SK-N-SH treated with all-trans-retinoic acid at 6 μM for 48 hours (cell line): ENCODE results near the gene GDF7.

Experiments
- ATAC-seq: fragments of 200-7000 bp; cut with Tn5 transposase; 3 replicates; pipeline ENCODE4 v1.9.1; 2020; ENCODE audit warnings: mild to moderate bottlenecking, moderate library complexity
- ARNTL ChIP-seq: fragments of 450-650 bp; formaldehyde crosslinking; IDR thresholded peaks from 2 replicates; pipeline ENCODE4 v1.5.0; 2020; ENCODE audit warnings: low read depth, mild to moderate bottlenecking, moderate library complexity, borderline replicate concordance
- BACH2 ChIP-seq: fragments of 250-450 bp; sonication (Bioruptor Pico); IDR thresholded peaks from 2 replicates; pipeline ENCODE4 v1.9.0; 2021; ENCODE audit warnings: mild to moderate bottlenecking, borderline replicate concordance
- CSDC2 ChIP-seq: fragments of 250-450 bp; sonication (Bioruptor Pico); IDR thresholded peaks from 2 replicates; pipeline ENCODE4 v1.5.0; 2020; ENCODE audit warnings: mild to moderate bottlenecking, moderate library complexity
- ESRRG ChIP-seq: fragments of 250-450 bp; sonication (Bioruptor Pico); IDR thresholded peaks from 2 replicates; pipeline ENCODE4 v1.6.1; 2021; ENCODE audit warnings: mild to moderate bottlenecking
- GLIS3 ChIP-seq: fragments of 250-450 bp; sonication (Bioruptor Pico); IDR thresholded peaks from 2 replicates; pipeline ENCODE4 v1.5.0; 2020; ENCODE audit warnings: mild to moderate bottlenecking, moderate library complexity
- ISL1 ChIP-seq: fragments of 250-450 bp; sonication (Bioruptor Pico); IDR thresholded peaks from 2 replicates; pipeline ENCODE4 v2.1.2; 2022; ENCODE audit warnings: mild to moderate bottlenecking, moderate library complexity
- OSR1 ChIP-seq: fragments of 250-450 bp; sonication (Bioruptor Pico); IDR thresholded peaks from 2 replicates; pipeline ENCODE4 v1.8.0; 2022; ENCODE audit warnings: moderate library complexity, mild to moderate bottlenecking, inconsistent platforms
- RARB ChIP-seq: fragments of 250-450 bp; sonication (Bioruptor Pico); IDR thresholded peaks from 2 replicates; pipeline ENCODE4 v1.8.0; 2021; ENCODE audit warnings: mild to moderate bottlenecking, moderate library complexity
- TCF4 ChIP-seq: fragments of 250-450 bp; sonication (Bioruptor Pico); IDR thresholded peaks from 2 replicates; pipeline ENCODE4 v1.8.0; 2021; ENCODE audit warnings: mild to moderate bottlenecking, moderate library complexity, borderline replicate concordance
- TOX ChIP-seq: fragments of 250-450 bp; sonication (Bioruptor Pico); IDR thresholded peaks from 2 replicates; pipeline ENCODE4 v1.8.0; 2021; ENCODE audit warnings: mild to moderate bottlenecking, moderate library complexity, borderline replicate concordance
- ZC3H10 ChIP-seq: fragments of 250-450 bp; sonication (Bioruptor Pico); IDR thresholded peaks from 2 replicates; pipeline ENCODE4 v1.5.1; 2021; ENCODE audit warnings: mild to moderate bottlenecking, moderate library complexity
- ZFP3 ChIP-seq: fragments of 250-450 bp; sonication (Bioruptor Pico); IDR thresholded peaks from 2 replicates; pipeline ENCODE4 v1.5.0; 2020; ENCODE audit warnings: mild to moderate bottlenecking, moderate library complexity
- ZNF565 ChIP-seq: fragments of 450-650 bp; formaldehyde crosslinking; conservative IDR thresholded peaks from 2 replicates; pipeline ENCODE4 v1.5.0; 2020; ENCODE audit warnings: low read depth, mild to moderate bottlenecking, moderate library complexity
- TF ChIP-seq, protein P1 (sequence below): fragments of 250-450 bp; sonication (Bioruptor Pico); IDR thresholded peaks from 2 replicates; pipeline ENCODE4 v1.5.1; 2021; ENCODE audit warnings: mild to moderate bottlenecking, moderate library complexity
- TF ChIP-seq, protein P2 (sequence below): fragments of 250-450 bp; sonication (Bioruptor Pico); IDR thresholded peaks from 2 replicates; pipeline ENCODE4 v1.5.1; 2020; ENCODE audit warnings: low read depth, mild to moderate bottlenecking, moderate library complexity
- TF ChIP-seq, protein P3 (sequence below): fragments of 250-450 bp; sonication (Bioruptor Pico); IDR thresholded peaks from 2 replicates; pipeline ENCODE4 v1.5.0; 2020; ENCODE audit warnings: mild to moderate bottlenecking, moderate library complexity
- TF ChIP-seq, protein P4 (sequence below): fragments of 250-450 bp; sonication (Bioruptor Pico); IDR thresholded peaks from 2 replicates; pipeline ENCODE4 v1.8.0; 2021; ENCODE audit warnings: low read depth, mild to moderate bottlenecking, moderate library complexity, borderline replicate concordance
- TF ChIP-seq, protein P5 (sequence below): fragments of 250-450 bp; sonication (Bioruptor Pico); IDR thresholded peaks from 2 replicates; pipeline ENCODE4 v1.8.0; 2020; ENCODE audit warnings: mild to moderate bottlenecking, moderate library complexity, borderline replicate concordance

Gene GDF7

DNA sequence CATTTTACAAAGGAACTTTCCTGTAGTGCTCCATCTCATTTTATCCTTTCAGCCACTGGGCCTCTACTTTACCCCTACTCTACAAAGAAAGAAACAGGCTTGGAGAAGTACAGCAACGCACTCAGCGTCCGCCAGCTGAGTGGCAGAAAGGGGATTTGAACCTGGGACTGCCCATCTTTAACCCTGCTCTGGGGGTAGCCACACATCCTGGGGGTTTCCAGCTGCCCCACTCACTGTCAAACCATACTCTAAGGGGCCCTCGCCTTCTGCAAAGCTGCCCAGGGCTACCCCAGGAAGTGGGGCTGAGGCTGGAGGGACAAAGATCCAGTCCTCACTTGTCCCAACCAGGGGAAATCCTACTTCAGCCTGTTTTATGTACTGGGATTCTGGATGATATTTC, 33.9 kb upstream of the GDF7 start:
- TF ChIP-seq, protein P1, sequence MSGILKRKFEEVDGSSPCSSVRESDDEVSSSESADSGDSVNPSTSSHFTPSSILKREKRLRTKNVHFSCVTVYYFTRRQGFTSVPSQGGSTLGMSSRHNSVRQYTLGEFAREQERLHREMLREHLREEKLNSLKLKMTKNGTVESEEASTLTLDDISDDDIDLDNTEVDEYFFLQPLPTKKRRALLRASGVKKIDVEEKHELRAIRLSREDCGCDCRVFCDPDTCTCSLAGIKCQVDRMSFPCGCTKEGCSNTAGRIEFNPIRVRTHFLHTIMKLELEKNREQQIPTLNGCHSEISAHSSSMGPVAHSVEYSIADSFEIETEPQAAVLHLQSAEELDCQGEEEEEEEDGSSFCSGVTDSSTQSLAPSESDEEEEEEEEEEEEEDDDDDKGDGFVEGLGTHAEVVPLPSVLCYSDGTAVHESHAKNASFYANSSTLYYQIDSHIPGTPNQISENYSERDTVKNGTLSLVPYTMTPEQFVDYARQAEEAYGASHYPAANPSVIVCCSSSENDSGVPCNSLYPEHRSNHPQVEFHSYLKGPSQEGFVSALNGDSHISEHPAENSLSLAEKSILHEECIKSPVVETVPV, result no peak
- TF ChIP-seq ARNTL (CRISPR knock-in tag), result no peak
- TF ChIP-seq, protein P2, sequence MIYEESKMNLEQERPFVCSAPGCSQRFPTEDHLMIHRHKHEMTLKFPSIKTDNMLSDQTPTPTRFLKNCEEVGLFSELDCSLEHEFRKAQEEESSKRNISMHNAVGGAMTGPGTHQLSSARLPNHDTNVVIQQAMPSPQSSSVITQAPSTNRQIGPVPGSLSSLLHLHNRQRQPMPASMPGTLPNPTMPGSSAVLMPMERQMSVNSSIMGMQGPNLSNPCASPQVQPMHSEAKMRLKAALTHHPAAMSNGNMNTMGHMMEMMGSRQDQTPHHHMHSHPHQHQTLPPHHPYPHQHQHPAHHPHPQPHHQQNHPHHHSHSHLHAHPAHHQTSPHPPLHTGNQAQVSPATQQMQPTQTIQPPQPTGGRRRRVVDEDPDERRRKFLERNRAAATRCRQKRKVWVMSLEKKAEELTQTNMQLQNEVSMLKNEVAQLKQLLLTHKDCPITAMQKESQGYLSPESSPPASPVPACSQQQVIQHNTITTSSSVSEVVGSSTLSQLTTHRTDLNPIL (CRISPR knock-in tag), result no peak
- TF ChIP-seq, protein P3, sequence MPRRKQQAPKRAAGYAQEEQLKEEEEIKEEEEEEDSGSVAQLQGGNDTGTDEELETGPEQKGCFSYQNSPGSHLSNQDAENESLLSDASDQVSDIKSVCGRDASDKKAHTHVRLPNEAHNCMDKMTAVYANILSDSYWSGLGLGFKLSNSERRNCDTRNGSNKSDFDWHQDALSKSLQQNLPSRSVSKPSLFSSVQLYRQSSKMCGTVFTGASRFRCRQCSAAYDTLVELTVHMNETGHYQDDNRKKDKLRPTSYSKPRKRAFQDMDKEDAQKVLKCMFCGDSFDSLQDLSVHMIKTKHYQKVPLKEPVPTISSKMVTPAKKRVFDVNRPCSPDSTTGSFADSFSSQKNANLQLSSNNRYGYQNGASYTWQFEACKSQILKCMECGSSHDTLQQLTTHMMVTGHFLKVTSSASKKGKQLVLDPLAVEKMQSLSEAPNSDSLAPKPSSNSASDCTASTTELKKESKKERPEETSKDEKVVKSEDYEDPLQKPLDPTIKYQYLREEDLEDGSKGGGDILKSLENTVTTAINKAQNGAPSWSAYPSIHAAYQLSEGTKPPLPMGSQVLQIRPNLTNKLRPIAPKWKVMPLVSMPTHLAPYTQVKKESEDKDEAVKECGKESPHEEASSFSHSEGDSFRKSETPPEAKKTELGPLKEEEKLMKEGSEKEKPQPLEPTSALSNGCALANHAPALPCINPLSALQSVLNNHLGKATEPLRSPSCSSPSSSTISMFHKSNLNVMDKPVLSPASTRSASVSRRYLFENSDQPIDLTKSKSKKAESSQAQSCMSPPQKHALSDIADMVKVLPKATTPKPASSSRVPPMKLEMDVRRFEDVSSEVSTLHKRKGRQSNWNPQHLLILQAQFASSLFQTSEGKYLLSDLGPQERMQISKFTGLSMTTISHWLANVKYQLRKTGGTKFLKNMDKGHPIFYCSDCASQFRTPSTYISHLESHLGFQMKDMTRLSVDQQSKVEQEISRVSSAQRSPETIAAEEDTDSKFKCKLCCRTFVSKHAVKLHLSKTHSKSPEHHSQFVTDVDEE, result no peak
- TF ChIP-seq ZNF565 (CRISPR knock-in tag), result no peak
- ATAC-seq, result no peak

DNA sequence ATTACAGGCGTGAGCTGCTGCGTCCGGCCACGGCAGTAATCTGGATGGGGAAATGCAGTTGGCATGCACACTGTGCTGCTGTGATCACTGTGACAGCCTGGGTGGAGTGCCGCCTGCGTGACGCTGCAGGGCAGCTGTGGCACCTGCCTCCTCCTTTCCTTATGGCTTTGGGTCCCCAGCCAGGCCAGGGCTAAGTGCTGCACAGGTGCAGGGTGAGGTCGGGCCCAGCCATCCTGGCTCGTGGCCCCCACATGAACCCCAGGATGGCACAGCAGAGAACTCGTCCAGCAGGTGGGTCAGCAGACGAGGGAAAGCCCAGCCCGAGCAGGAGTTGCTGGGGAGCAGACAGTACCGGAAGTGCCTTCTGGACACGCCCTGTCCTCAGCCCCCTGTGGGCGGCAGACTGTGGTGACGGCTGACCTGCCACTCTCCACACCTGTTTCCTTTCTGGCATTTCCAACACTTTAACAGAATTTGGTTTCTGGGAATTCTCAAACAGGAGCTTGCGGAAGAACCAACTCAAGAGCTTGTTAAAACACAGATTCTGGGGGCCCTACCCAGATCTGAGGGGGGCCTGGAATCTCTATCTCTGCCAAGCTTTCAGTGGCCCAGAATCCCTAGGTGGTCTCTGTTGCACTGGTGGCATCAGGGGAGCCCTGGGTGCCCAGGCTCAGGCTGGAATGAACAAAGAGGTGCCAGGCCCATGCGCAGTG, 33.0 kb upstream of the GDF7 start:
- TF ChIP-seq TOX (CRISPR knock-in tag), result no peak
- TF ChIP-seq, protein P4, sequence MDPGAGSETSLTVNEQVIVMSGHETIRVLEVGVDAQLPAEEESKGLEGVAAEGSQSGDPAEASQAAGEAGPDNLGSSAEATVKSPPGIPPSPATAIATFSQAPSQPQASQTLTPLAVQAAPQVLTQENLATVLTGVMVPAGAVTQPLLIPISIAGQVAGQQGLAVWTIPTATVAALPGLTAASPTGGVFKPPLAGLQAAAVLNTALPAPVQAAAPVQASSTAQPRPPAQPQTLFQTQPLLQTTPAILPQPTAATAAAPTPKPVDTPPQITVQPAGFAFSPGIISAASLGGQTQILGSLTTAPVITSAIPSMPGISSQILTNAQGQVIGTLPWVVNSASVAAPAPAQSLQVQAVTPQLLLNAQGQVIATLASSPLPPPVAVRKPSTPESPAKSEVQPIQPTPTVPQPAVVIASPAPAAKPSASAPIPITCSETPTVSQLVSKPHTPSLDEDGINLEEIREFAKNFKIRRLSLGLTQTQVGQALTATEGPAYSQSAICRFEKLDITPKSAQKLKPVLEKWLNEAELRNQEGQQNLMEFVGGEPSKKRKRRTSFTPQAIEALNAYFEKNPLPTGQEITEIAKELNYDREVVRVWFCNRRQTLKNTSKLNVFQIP (CRISPR knock-in tag), result no peak
- TF ChIP-seq, protein P5, sequence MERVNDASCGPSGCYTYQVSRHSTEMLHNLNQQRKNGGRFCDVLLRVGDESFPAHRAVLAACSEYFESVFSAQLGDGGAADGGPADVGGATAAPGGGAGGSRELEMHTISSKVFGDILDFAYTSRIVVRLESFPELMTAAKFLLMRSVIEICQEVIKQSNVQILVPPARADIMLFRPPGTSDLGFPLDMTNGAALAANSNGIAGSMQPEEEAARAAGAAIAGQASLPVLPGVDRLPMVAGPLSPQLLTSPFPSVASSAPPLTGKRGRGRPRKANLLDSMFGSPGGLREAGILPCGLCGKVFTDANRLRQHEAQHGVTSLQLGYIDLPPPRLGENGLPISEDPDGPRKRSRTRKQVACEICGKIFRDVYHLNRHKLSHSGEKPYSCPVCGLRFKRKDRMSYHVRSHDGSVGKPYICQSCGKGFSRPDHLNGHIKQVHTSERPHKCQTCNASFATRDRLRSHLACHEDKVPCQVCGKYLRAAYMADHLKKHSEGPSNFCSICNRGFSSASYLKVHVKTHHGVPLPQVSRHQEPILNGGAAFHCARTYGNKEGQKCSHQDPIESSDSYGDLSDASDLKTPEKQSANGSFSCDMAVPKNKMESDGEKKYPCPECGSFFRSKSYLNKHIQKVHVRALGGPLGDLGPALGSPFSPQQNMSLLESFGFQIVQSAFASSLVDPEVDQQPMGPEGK (CRISPR knock-in tag), result no peak
- no peak for TF ChIP-seq RARB (CRISPR knock-in tag)
- no peak for TF ChIP-seq CSDC2
- no peak for TF ChIP-seq GLIS3
- TF ChIP-seq ZFP3 (CRISPR knock-in tag), result no peak
- TF ChIP-seq BACH2, result no peak
- no peak for TF ChIP-seq ISL1 (CRISPR knock-in tag)
- no peak for TF ChIP-seq ARNTL (CRISPR knock-in tag)
- TF ChIP-seq ESRRG (CRISPR knock-in tag), result no peak
- no peak for TF ChIP-seq ZC3H10 (CRISPR knock-in tag)
- no peak for ATAC-seq

DNA sequence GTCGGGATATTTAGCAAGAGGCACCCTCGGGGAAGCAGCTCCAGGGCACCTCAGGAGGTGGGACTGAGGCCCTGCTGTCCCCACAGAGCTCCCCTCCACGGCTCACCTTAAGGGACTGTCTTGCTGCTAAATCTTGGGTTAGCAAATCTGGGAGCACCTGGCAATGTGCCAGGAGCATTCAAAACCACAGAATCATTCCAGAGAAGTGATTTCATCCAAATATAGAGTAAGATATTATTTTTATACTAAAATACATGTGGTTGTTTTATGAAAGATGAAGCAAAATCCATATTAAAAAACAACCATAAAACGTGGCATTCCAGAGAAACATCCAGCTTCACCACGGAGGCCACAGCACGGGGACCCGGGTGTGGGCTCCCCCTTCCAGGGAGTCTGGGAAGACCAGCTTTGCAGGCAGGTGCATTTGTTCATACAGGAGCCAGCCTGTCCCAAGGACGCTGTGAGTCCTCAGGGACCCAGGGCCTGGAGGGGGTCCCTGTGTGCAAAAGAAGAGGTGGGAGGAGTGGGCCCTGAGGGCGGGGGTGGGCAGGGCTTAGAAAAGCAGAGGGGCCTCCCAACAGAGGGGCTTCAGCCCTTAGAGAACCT, 32.3 kb upstream of the GDF7 start:
- peak; percentile 14 for ATAC-seq
- no peak for TF ChIP-seq ESRRG (CRISPR knock-in tag)

DNA sequence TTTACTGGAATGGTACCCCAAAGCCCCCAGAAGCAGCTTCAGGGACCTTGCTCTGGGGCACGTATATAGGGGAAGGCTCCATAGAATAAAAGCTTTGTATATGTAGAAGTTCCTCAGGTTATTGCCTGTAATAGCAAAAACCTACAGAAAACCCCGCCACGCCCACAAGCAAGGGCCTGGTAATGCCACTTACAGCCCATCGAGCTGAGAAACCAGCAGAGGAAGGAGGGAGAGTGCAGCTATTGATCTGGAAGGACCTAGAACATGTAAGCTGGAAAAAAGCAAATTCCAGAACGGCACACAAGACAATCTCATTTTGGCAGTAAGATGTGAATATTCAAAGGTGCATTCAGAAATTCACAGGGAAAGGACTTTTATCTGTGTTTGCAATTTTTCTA, 31.8 kb upstream of the GDF7 start:
- ATAC-seq, result no peak
- no peak for TF ChIP-seq TCF4 (CRISPR knock-in tag)
- TF ChIP-seq ZC3H10 (CRISPR knock-in tag), result no peak
- no peak for TF ChIP-seq OSR1 (CRISPR knock-in tag)
